Liver (tissue), 9 donors: ENCODE measurements around the gene DSCAML1. TPM values are rescaled to one million over a fixed set of nuclear protein-coding genes. Genes with fewer than 3 reads are reported as not detected.

Experiments
- DNase-seq: peaks from one replicate; pipeline ENCODE4 v3.0.0-alpha.2; 2017; ENCODE audit warnings: low spot score
- H3K27ac ChIP-seq, 2 donors: one replicate each; pipeline ENCODE4 v1.7.0; 2013; ENCODE audit warnings: inconsistent platforms in 2 of 2, low read length in 2 of 2, control low read depth in 1 of 2, low read depth in 1 of 2, mild to moderate bottlenecking in 1 of 2
- H3K27me3 ChIP-seq, 4 donors: one replicate each; pipeline versions ENCODE4 v1.6.1 to v1.7.0; 2013; ENCODE audit warnings: low read length in 3 of 4, inconsistent platforms in 1 of 4, mild to moderate bottlenecking in 1 of 4, moderate library complexity in 1 of 4; ENCODE audit not compliant: control insufficient read depth in 4 of 4, insufficient read depth in 4 of 4
- H3K36me3 ChIP-seq, 4 donors: one replicate each; pipeline versions ENCODE4 v1.6.1 to v1.7.0; 2013; ENCODE audit warnings: low read length in 3 of 4, mild to moderate bottlenecking in 3 of 4, low read depth in 1 of 4, moderate library complexity in 1 of 4; ENCODE audit not compliant: control insufficient read depth in 4 of 4, insufficient read depth in 3 of 4
- H3K4me1 ChIP-seq, 4 donors: one replicate each; pipeline versions ENCODE4 v1.6.1 to v1.7.0; 2013; ENCODE audit warnings: low read length in 3 of 4, mild to moderate bottlenecking in 3 of 4, moderate library complexity in 1 of 4; ENCODE audit not compliant: control insufficient read depth in 4 of 4, insufficient read depth in 4 of 4
- H3K4me3 ChIP-seq, 3 donors: one replicate each; pipeline versions ENCODE4 v1.6.1 to v1.7.0; 2013; ENCODE audit warnings: low read length in 3 of 3, control low read depth in 1 of 3, low read depth in 1 of 3, mild to moderate bottlenecking in 1 of 3
- H3K9ac ChIP-seq, 2 donors: one replicate each; pipeline ENCODE4 v1.7.0; 2013; ENCODE audit warnings: low read length in 2 of 2, mild to moderate bottlenecking in 2 of 2, moderate library complexity in 2 of 2, control low read depth in 1 of 2, low read depth in 1 of 2
- H3K9me3 ChIP-seq, 4 donors: one replicate each; pipeline versions ENCODE4 v1.6.1 to v1.7.0; 2013; ENCODE audit warnings: low read length in 3 of 4; ENCODE audit not compliant: control insufficient read depth in 4 of 4
- ATF3 ChIP-seq: IDR thresholded peaks from 2 replicates; pipeline ENCODE4 v1.6.1; 2016; ENCODE audit warnings: antibody characterized with exemption
- CTCF ChIP-seq: fragments of 150-350 bp; IDR thresholded peaks from 2 replicates; pipeline ENCODE4 v1.5.1; 2017; ENCODE audit warnings: improper control_type of control experiment, low read depth, low read length; ENCODE audit not compliant: missing input control
- FOXA1 ChIP-seq: IDR thresholded peaks from 2 replicates; pipeline ENCODE4 v1.6.1; 2016; ENCODE audit warnings: antibody characterized with exemption
- FOXA2 ChIP-seq: IDR thresholded peaks from 2 replicates; pipeline ENCODE4 v1.6.1; 2016; ENCODE audit warnings: antibody characterized with exemption
- GABPA ChIP-seq, 2 donors: IDR thresholded peaks in 1 of 2; conservative IDR thresholded peaks in 1 of 2; 2 replicates each; pipeline ENCODE4 v1.6.1; 2016; ENCODE audit warnings: antibody characterized with exemption in 2 of 2, mild to moderate bottlenecking in 1 of 2, moderate library complexity in 1 of 2
- HNF4A ChIP-seq, 2 donors: conservative IDR thresholded peaks; 2 replicates each; pipeline ENCODE4 v1.6.1; 2016; ENCODE audit warnings: antibody characterized with exemption in 2 of 2, mild to moderate bottlenecking in 2 of 2
- HNF4G ChIP-seq: IDR thresholded peaks from 2 replicates; pipeline ENCODE4 v1.6.1; 2016; ENCODE audit warnings: antibody characterized with exemption
- JUND ChIP-seq, 2 donors: IDR thresholded peaks; 2 replicates each; pipeline ENCODE4 v1.6.1; 2016; ENCODE audit warnings: antibody characterized with exemption in 2 of 2
- NR2F2 ChIP-seq: IDR thresholded peaks from 2 replicates; pipeline ENCODE4 v1.6.1; 2016; ENCODE audit warnings: antibody characterized with exemption
- RAD21 ChIP-seq, 2 donors: IDR thresholded peaks; 2 replicates each; pipeline ENCODE4 v1.6.1; 2016; ENCODE audit warnings: antibody characterized with exemption in 2 of 2, mild to moderate bottlenecking in 2 of 2
- REST ChIP-seq: IDR thresholded peaks from 2 replicates; pipeline ENCODE4 v1.6.1; 2016; ENCODE audit warnings: antibody characterized with exemption, mild to moderate bottlenecking
- RXRA ChIP-seq, 2 donors: IDR thresholded peaks; 2 replicates each; pipeline ENCODE4 v1.6.1; 2017 to 2018; ENCODE audit warnings: antibody characterized with exemption in 2 of 2, mild to moderate bottlenecking in 1 of 2
- SP1 ChIP-seq: IDR thresholded peaks from 2 replicates; pipeline ENCODE4 v1.6.1; 2018; ENCODE audit warnings: antibody characterized with exemption, mild to moderate bottlenecking
- TAF1 ChIP-seq: conservative IDR thresholded peaks from 2 replicates; pipeline ENCODE4 v1.6.1; 2016; ENCODE audit warnings: antibody characterized with exemption, mild to moderate bottlenecking
- ZBTB33 ChIP-seq: IDR thresholded peaks from 2 replicates; pipeline ENCODE4 v1.6.1; 2016; ENCODE audit warnings: antibody characterized with exemption
- WGBS: extraction: QIAGEN DNeasy Blood & Tissue Kit; methylation state at CpG from one replicate; pipeline ENCODE4 v1.1.7; 2013; 5-methylcytosine and 5-hydroxymethylcytosine counted together
- polyA plus RNA-seq, 2 donors: library from polyadenylated mRNA; stranded (reverse) in 1 of 2; unstranded in 1 of 2; fragments of 200-250 nt in 1 of 2; fragments of >200 nt in 1 of 2; fragmentation: Nextera tagmentation in 1 of 2; extraction: Ambion mirVana in 1 of 2; gene quantifications; one replicate each; pipeline versions ENCODE4 v1.2.1 to v1.2.3, GENCODE V29; 2013 to 2015
- total RNA-seq, 2 donors: library from RNA; depleted of rRNA; stranded (reverse); fragments of >200 nt; gene quantifications; one replicate each; pipeline ENCODE4 v1.2.3, GENCODE V29; 2014
- TF ChIP-seq, protein P1 (sequence below): IDR thresholded peaks from 2 replicates; pipeline ENCODE4 v1.6.1; 2016; ENCODE audit warnings: antibody characterized with exemption
- donor health status: healthy.
- donor health status: healthy.
- donor health status: healthy.
- donor health status: healthy.
- donor health status: healthy.

Gene DSCAML1
- total and polyA plus RNA-seq, 4 donors = 0.07 to 0.42 (median 0.20) TPM

- Histone ChIP-seq H3K9me3 (no peaks in the 10 kb centered on the region), H3K4me3 (no peak overlapping the region), H3K27me3 (no peaks in the 10 kb centered on the region), H3K4me1 (no peaks in the 10 kb centered on the region), H3K36me3 (no peaks in the 10 kb centered on the region), H3K27ac (no peak overlapping the region), H3K9ac (no peak overlapping the region)
- DNase-seq = no peak
- TF ChIP-seq REST (no peak), FOXA2 (no peak), ZBTB33 (no peak), ATF3 (no peak), GABPA (IDR thresholded peaks at IDR 0.05 in 1 of 2, conservative IDR thresholded peaks at IDR 0.05 in 1 of 2) (no peak), SP1 (no peak), HNF4G (no peak), JUND (IDR thresholded peaks at IDR 0.05) (no peak), TAF1 (no peak), CTCF (no peak), HNF4A (conservative IDR thresholded peaks at IDR 0.05) (no peak)
- TF ChIP-seq, protein P1, sequence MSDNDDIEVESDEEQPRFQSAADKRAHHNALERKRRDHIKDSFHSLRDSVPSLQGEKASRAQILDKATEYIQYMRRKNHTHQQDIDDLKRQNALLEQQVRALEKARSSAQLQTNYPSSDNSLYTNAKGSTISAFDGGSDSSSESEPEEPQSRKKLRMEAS = no peak
- 93% methylated on average over 10 of the region's 10 CpGs for WGBS
Measured at GRCh38 chr11:117502779-117503100, 294.3 kb downstream of the DSCAML1 start.

GRCh38 chr11:117502015-117502778 lies 294.8 kb downstream of the DSCAML1 start:
- no peak overlapping the region for H3K9ac ChIP-seq
- H3K4me3 ChIP-seq = no peak overlapping the region
- H3K36me3 ChIP-seq = no peaks in the 10 kb centered on the region
- DNase-seq = no peak
- no peak overlapping the region for H3K27ac ChIP-seq
- H3K4me1 ChIP-seq = no peaks in the 10 kb centered on the region
- H3K9me3 ChIP-seq = no peaks in the 10 kb centered on the region
- WGBS = 84% methylated on average over 22 of the region's 22 CpGs
- no peaks in the 10 kb centered on the region for H3K27me3 ChIP-seq
- TF ChIP-seq FOXA1 = no peak
- TF ChIP-seq NR2F2 = no peak
- TF ChIP-seq, protein P1 = no peak
- no peak for TF ChIP-seq JUND (IDR thresholded peaks at IDR 0.05)
- TF ChIP-seq FOXA2 = no peak
- no peak for TF ChIP-seq REST
- TF ChIP-seq ZBTB33 = no peak
- no peak for TF ChIP-seq RXRA (IDR thresholded peaks at IDR 0.05)
- TF ChIP-seq ATF3 = no peak
- TF ChIP-seq RAD21 (IDR thresholded peaks at IDR 0.05) = no peak
- TF ChIP-seq HNF4A (conservative IDR thresholded peaks at IDR 0.05) = no peak
- TF ChIP-seq GABPA (IDR thresholded peaks at IDR 0.05 in 1 of 2, conservative IDR thresholded peaks at IDR 0.05 in 1 of 2) = no peak
